Measurements from ENCODE around the gene PFDN1. TPM values are rescaled to one million over a fixed set of nuclear protein-coding genes. Genes with fewer than 3 reads are reported as not detected.

PFDN1 gene
- total RNA-seq, 3 donors from 2014 or later (not counting 1 experiment from before 2014, with no cell fraction given) = 28.0 to 39.1 (median 37.6) TPM

- Histone ChIP-seq H3K27me3 (ENCODE audit: control insufficient read depth, insufficient read depth, low read length) (no peaks in the 10 kb centered on the region), H3K27ac (ENCODE audit: low read length) (no peak overlapping the region), H3K4me1 (ENCODE audit: control insufficient read depth, insufficient read depth, low read length) (no peaks in the 10 kb centered on the region), H3K36me3 (ENCODE audit: control insufficient read depth, insufficient read depth, low read length) (peaks cover 17% of the 10 kb centered on the region), H3K9me3 (ENCODE audit: control insufficient read depth, insufficient read depth, low read length) (no peaks in the 10 kb centered on the region), H3K4me3 (ENCODE audit: low read length) (no peak overlapping the region)
- intact Hi-C loops (cut with micrococcal nuclease) = no loop called here
- DNase-seq (no peak), ATAC-seq (no peak)
- TF ChIP-seq, protein P1, sequence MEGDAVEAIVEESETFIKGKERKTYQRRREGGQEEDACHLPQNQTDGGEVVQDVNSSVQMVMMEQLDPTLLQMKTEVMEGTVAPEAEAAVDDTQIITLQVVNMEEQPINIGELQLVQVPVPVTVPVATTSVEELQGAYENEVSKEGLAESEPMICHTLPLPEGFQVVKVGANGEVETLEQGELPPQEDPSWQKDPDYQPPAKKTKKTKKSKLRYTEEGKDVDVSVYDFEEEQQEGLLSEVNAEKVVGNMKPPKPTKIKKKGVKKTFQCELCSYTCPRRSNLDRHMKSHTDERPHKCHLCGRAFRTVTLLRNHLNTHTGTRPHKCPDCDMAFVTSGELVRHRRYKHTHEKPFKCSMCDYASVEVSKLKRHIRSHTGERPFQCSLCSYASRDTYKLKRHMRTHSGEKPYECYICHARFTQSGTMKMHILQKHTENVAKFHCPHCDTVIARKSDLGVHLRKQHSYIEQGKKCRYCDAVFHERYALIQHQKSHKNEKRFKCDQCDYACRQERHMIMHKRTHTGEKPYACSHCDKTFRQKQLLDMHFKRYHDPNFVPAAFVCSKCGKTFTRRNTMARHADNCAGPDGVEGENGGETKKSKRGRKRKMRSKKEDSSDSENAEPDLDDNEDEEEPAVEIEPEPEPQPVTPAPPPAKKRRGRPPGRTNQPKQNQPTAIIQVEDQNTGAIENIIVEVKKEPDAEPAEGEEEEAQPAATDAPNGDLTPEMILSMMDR (IDR thresholded peaks at IDR 0.05) = no peak
- Mint-ChIP-seq H3K27ac (no peak overlapping the region), H3K4me1 (peaks cover 5 to 24% of the 10 kb centered on the region in 2 donors), H3K36me3 (no peaks in the 10 kb centered on the region), H3K4me3 (no peak overlapping the region), H3K27me3 (ENCODE audit: low read depth in 2 of 2) (no peaks in the 10 kb centered on the region), H3K9me3 (no peaks in the 10 kb centered on the region)
- WGBS (ENCODE audit: insufficient coverage) = 96% methylated on average over 5 of the region's 5 CpGs
Observed at GRCh38 chr5:140297283-140297682, 5.6 kb downstream of the PFDN1 start.

- no peaks in the 10 kb centered on the region for H3K27me3 ChIP-seq (ENCODE audit: control insufficient read depth, insufficient read depth, low read length)
- Mint-ChIP-seq H3K36me3 (no peaks in the 10 kb centered on the region), H3K27ac (no peak overlapping the region), H3K27me3 (ENCODE audit: low read depth in 2 of 2) (no peaks in the 10 kb centered on the region), H3K4me1 (peaks cover 8 to 20% of the 10 kb centered on the region in 2 donors), H3K4me3 (no peak overlapping the region), H3K9me3 (no peaks in the 10 kb centered on the region)
- intact Hi-C loops (cut with micrococcal nuclease) = no loop called here
- no peaks in the 10 kb centered on the region for H3K9me3 ChIP-seq (ENCODE audit: control insufficient read depth, insufficient read depth, low read length)
- no peaks in the 10 kb centered on the region for H3K4me1 ChIP-seq (ENCODE audit: control insufficient read depth, insufficient read depth, low read length)
- peaks cover 17% of the 10 kb centered on the region for H3K36me3 ChIP-seq (ENCODE audit: control insufficient read depth, insufficient read depth, low read length)
- H3K4me3 ChIP-seq (ENCODE audit: low read length) = no peak overlapping the region
- TF ChIP-seq, protein P1 (IDR thresholded peaks at IDR 0.05) = no peak
- DNase-seq (no peak), ATAC-seq (no peak)
- H3K27ac ChIP-seq (ENCODE audit: low read length) = no peak overlapping the region
- 100% methylated on average over 3 of the region's 3 CpGs for WGBS (ENCODE audit: insufficient coverage)
Observed at GRCh38 chr5:140296289-140296688, 6.6 kb downstream of the PFDN1 start.

- Histone ChIP-seq H3K4me1 (ENCODE audit: control insufficient read depth, insufficient read depth, low read length) (no peaks in the 10 kb centered on the region), H3K9me3 (ENCODE audit: control insufficient read depth, insufficient read depth, low read length) (no peaks in the 10 kb centered on the region), H3K36me3 (ENCODE audit: control insufficient read depth, insufficient read depth, low read length) (peaks cover 17% of the 10 kb centered on the region), H3K4me3 (ENCODE audit: low read length) (no peak overlapping the region), H3K27me3 (ENCODE audit: control insufficient read depth, insufficient read depth, low read length) (no peaks in the 10 kb centered on the region), H3K27ac (ENCODE audit: low read length) (no peak overlapping the region)
- Mint-ChIP-seq H3K9me3 (no peaks in the 10 kb centered on the region), H3K4me1 (peaks cover 14 to 26% of the 10 kb centered on the region in 2 donors), H3K27me3 (ENCODE audit: low read depth in 2 of 2) (no peaks in the 10 kb centered on the region), H3K36me3 (no peaks in the 10 kb centered on the region), H3K27ac (no peak overlapping the region), H3K4me3 (no peak overlapping the region)
- TF ChIP-seq, protein P1 (IDR thresholded peaks at IDR 0.05) = no peak
- no CpG with 5 or more reads among the region's 1 CpG for WGBS (ENCODE audit: insufficient coverage)
- peak in 1 of 2 donors; percentile 45 for DNase-seq
- ATAC-seq = no peak
- intact Hi-C loops (cut with micrococcal nuclease) = no loop called here
Observed at GRCh38 chr5:140295414-140295813, 7.5 kb downstream of the PFDN1 start.

DNA sequence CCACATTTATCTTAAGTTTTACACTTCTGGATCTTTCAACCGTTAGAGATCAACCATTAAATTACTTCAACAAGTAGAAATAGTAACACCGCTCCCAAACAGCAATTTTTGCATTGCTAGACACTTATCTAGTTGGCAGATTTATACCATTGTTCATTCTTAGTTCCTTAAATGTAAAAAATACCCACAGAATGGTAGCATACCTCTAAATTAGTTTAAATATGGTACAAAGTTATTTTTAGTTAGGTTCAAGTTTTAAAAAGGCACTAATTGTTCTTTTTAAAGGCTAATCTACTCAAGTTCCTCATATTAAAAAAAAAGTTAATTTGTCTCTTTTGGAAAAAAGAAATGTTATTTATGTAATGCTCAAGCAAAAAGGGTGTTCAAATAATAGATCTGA, 8.1 kb downstream of the PFDN1 start:
- peaks cover 17% of the 10 kb centered on the region for H3K36me3 ChIP-seq (ENCODE audit: control insufficient read depth, insufficient read depth, low read length)
- H3K9me3 ChIP-seq (ENCODE audit: control insufficient read depth, insufficient read depth, low read length) = no peaks in the 10 kb centered on the region
- no peaks in the 10 kb centered on the region for H3K9me3 Mint-ChIP-seq
- H3K4me3 ChIP-seq (ENCODE audit: low read length) = no peak overlapping the region
- TF ChIP-seq, protein P1 (IDR thresholded peaks at IDR 0.05) = no peak
- intact Hi-C loops (cut with micrococcal nuclease) = no loop called here
- H3K4me1 ChIP-seq (ENCODE audit: control insufficient read depth, insufficient read depth, low read length) = no peaks in the 10 kb centered on the region
- no peaks in the 10 kb centered on the region for H3K27me3 ChIP-seq (ENCODE audit: control insufficient read depth, insufficient read depth, low read length)
- ATAC-seq (no peak), DNase-seq (no peak)
- H3K27me3 Mint-ChIP-seq (ENCODE audit: low read depth in 2 of 2) = no peaks in the 10 kb centered on the region
- WGBS (ENCODE audit: insufficient coverage) = 53% methylated on average over 2 of the region's 2 CpGs
- no peaks in the 10 kb centered on the region for H3K36me3 Mint-ChIP-seq
- peaks cover 14 to 29% of the 10 kb centered on the region in 2 donors for H3K4me1 Mint-ChIP-seq
- H3K27ac Mint-ChIP-seq = no peak overlapping the region
- no peak overlapping the region for H3K27ac ChIP-seq (ENCODE audit: low read length)
- H3K4me3 Mint-ChIP-seq = no peak overlapping the region
